ENCODE data around the gene PTPN18. TPM values are rescaled to one million over a fixed set of nuclear protein-coding genes. Genes with fewer than 3 reads are reported as not detected.
A peak's percentile ranks its signal among the peaks of the same experiment; 100 is the strongest.

Gene PTPN18
- total RNA-seq, 4 donors from 2014 or later = 18.0 to 72.4 (median 28.4) TPM

DNA sequence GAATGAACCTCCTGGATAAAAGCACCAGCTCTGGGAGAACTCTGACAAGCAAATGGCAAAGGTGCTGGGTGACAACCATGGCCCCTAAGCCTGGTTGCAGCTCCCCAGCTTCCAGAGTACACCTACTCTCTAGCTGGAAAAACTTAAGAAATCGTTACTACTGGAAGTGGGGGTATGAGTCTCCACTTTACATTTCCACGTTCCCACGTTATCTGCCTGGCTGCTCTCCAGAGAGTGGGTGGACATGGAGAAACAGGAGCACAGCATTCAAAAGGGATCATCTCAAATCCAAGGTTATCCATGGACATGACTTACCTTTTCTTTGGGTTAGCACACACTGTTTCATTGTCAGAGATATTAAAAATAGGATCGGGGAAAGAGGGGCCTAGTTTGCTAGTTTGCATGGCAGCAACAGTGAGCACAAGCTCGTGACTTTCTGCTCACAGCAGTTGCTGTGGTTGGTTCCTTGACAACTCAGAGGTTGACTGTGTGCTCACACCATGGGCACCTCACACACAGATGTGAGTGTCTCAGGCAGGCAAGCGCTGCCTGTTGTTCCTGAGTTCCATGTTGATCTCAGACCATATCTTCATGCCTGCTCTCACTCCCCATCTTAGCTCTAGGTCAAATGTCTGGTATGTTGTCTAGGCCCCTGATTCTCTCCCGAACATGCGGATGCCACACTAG, 32.5 kb downstream of the PTPN18 start:
- Histone ChIP-seq H3K9me3 (no peaks in the 10 kb centered on the region), H3K36me3 (no peaks in the 10 kb centered on the region), H3K27me3 (no peaks in the 10 kb centered on the region), H3K4me1 (peaks cover 43% of the 10 kb centered on the region), H3K27ac (peak overlapping the region; percentile 57), H3K4me3 (no peak overlapping the region)
- no peak for TF ChIP-seq EP300 (IDR thresholded peaks at IDR 0.05)
- TF ChIP-seq, protein P1, sequence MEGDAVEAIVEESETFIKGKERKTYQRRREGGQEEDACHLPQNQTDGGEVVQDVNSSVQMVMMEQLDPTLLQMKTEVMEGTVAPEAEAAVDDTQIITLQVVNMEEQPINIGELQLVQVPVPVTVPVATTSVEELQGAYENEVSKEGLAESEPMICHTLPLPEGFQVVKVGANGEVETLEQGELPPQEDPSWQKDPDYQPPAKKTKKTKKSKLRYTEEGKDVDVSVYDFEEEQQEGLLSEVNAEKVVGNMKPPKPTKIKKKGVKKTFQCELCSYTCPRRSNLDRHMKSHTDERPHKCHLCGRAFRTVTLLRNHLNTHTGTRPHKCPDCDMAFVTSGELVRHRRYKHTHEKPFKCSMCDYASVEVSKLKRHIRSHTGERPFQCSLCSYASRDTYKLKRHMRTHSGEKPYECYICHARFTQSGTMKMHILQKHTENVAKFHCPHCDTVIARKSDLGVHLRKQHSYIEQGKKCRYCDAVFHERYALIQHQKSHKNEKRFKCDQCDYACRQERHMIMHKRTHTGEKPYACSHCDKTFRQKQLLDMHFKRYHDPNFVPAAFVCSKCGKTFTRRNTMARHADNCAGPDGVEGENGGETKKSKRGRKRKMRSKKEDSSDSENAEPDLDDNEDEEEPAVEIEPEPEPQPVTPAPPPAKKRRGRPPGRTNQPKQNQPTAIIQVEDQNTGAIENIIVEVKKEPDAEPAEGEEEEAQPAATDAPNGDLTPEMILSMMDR (IDR thresholded peaks at IDR 0.05) = no peak
- no peak for TF ChIP-seq POLR2AphosphoS5 (IDR thresholded peaks at IDR 0.05)
- no peak for TF ChIP-seq POLR2A (IDR thresholded peaks at IDR 0.05)
- no peak for DNase-seq (ENCODE audit: low spot score in 2 of 2)
- 85% methylated on average over 8 of the region's 8 CpGs for WGBS

- Histone ChIP-seq H3K4me3 (no peak overlapping the region), H3K9me3 (no peaks in the 10 kb centered on the region), H3K27ac (peak overlapping the region; percentile 86), H3K36me3 (no peaks in the 10 kb centered on the region), H3K4me1 (peaks cover 43% of the 10 kb centered on the region), H3K27me3 (no peaks in the 10 kb centered on the region)
- WGBS = 95% methylated on average over 6 of the region's 6 CpGs
- DNase-seq (ENCODE audit: low spot score in 2 of 2) = no peak
- TF ChIP-seq POLR2A (IDR thresholded peaks at IDR 0.05) = no peak
- TF ChIP-seq EP300 (IDR thresholded peaks at IDR 0.05) = no peak
- TF ChIP-seq POLR2AphosphoS5 (IDR thresholded peaks at IDR 0.05) = no peak
These were observed 33.5 kb downstream of the PTPN18 start for GRCh38 chr2:130389358-130389757.

GRCh38 chr2:130389783-130390182, 33.9 kb downstream of the PTPN18 start:
- Histone ChIP-seq H3K27ac (peak overlapping the region; percentile 86), H3K36me3 (no peaks in the 10 kb centered on the region), H3K4me3 (no peak overlapping the region), H3K4me1 (peaks cover 43% of the 10 kb centered on the region), H3K27me3 (no peaks in the 10 kb centered on the region), H3K9me3 (no peaks in the 10 kb centered on the region)
- peak in 1 of 2 donors; percentile 50 for DNase-seq (ENCODE audit: low spot score in 2 of 2)
- WGBS = 79% methylated on average over 2 of the region's 3 CpGs
- no peak for TF ChIP-seq POLR2A (IDR thresholded peaks at IDR 0.05)
- TF ChIP-seq POLR2AphosphoS5 (IDR thresholded peaks at IDR 0.05) = no peak
- no peak for TF ChIP-seq EP300 (IDR thresholded peaks at IDR 0.05)
- TF ChIP-seq, protein P1 (IDR thresholded peaks at IDR 0.05) = no peak

DNA sequence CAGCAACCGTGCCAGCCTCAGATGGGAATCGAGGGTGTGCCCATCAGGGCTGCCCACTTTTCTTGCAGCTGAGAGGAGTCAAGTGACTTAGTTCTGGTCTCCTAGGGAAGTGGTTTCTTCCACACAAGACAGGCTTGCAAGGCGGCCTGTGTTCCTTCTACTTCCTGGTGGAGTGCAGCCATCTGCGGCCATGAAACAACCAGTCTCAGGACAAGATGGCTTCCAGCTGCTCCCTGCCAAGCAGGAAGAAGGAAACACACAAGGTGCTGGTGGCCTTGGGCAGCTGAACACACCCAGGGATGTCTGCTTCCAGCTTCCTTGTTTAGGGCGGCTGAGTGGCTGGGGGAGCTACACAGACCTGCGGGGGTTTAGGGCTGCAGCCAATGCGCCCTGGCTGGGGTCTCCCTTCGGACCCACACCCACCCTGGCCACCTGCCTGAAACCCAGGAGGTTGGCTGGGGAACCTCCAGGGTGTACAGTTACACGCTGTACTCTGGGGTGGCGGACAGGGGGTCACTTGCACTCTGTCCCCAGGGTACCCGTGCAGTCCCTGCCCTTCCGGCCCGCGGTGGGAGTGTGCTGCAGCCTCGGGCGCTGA, 34.7 kb downstream of the PTPN18 start:
- peak overlapping the region; percentile 86 for H3K27ac ChIP-seq
- 24% methylated on average over 6 of the region's 16 CpGs for WGBS
- peak overlapping the region; percentile 65 for H3K4me3 ChIP-seq
- DNase-seq (ENCODE audit: low spot score in 2 of 2) = peak in 1 of 2 donors; percentile 74
- no peaks in the 10 kb centered on the region for H3K36me3 ChIP-seq
- TF ChIP-seq POLR2A (IDR thresholded peaks at IDR 0.05) (no peak), POLR2AphosphoS5 (IDR thresholded peaks at IDR 0.05) (no peak), EP300 (IDR thresholded peaks at IDR 0.05) (no peak)
- TF ChIP-seq, protein P1 (IDR thresholded peaks at IDR 0.05) = no peak
- H3K4me1 ChIP-seq = peaks cover 43% of the 10 kb centered on the region
- no peaks in the 10 kb centered on the region for H3K9me3 ChIP-seq
- no peaks in the 10 kb centered on the region for H3K27me3 ChIP-seq

- DNase-seq (ENCODE audit: low spot score in 2 of 2) = peak in 1 of 2 donors; percentile 79
- Histone ChIP-seq H3K4me1 (peaks cover 42% of the 10 kb centered on the region), H3K36me3 (no peaks in the 10 kb centered on the region), H3K27ac (peak overlapping the region; percentile 86), H3K4me3 (peak overlapping the region; percentile 65), H3K9me3 (no peaks in the 10 kb centered on the region), H3K27me3 (no peaks in the 10 kb centered on the region)
- WGBS = 4% methylated on average over 32 of the region's 59 CpGs
- TF ChIP-seq POLR2A (IDR thresholded peaks at IDR 0.05) (peak in 1 of 2 donors; percentile 8), EP300 (IDR thresholded peaks at IDR 0.05) (no peak)
- TF ChIP-seq, protein P1 (IDR thresholded peaks at IDR 0.05) = no peak
These were observed 35.4 kb downstream of the PTPN18 start for GRCh38 chr2:130391058-130391871.
